H9 (cell line): ENCODE results near the gene LTBP2. TPM values are rescaled to one million over a fixed set of nuclear protein-coding genes. Genes with fewer than 3 reads are reported as not detected.

Source experiments
- DNase-seq: peaks from one replicate; pipeline ENCODE4 v3.0.0-alpha.2; 2017
- H2AFZ ChIP-seq: one replicate; pipeline ENCODE4 v1.6.1; 2013; ENCODE audit warnings: mild to moderate bottlenecking, low read length, control low read depth, moderate library complexity
- H2AK5ac ChIP-seq: 2 replicates; pipeline ENCODE4 v1.6.1; 2013; ENCODE audit warnings: low read length, control low read depth, mixed read lengths; ENCODE audit not compliant: insufficient read length
- H2BK120ac ChIP-seq: one replicate; pipeline ENCODE4 v1.6.1; 2013; ENCODE audit warnings: low read depth, mild to moderate bottlenecking, low read length, control low read depth, inconsistent platforms; ENCODE audit not compliant: poor library complexity, severe bottlenecking
- H2BK12ac ChIP-seq: 2 replicates; pipeline ENCODE4 v1.6.1; 2013; ENCODE audit warnings: low read length, control low read depth, mixed read lengths, low read depth; ENCODE audit not compliant: insufficient read length
- H2BK15ac ChIP-seq: 2 replicates; pipeline ENCODE4 v1.6.1; 2013; ENCODE audit warnings: low read depth, low read length, control low read depth
- H2BK20ac ChIP-seq: one replicate; pipeline ENCODE4 v1.6.1; 2013; ENCODE audit warnings: low read depth, mild to moderate bottlenecking, low read length, control low read depth, inconsistent platforms; ENCODE audit not compliant: poor library complexity, severe bottlenecking
- H2BK5ac ChIP-seq: 2 replicates; pipeline ENCODE4 v1.6.1; 2013; ENCODE audit warnings: low read length, control low read depth, mixed read lengths; ENCODE audit not compliant: insufficient read length
- H3K14ac ChIP-seq: 2 replicates; pipeline ENCODE4 v1.6.1; 2013; ENCODE audit warnings: low read length, control low read depth; ENCODE audit not compliant: insufficient read depth
- H3K18ac ChIP-seq: 2 replicates; pipeline ENCODE4 v1.6.1; 2013; ENCODE audit warnings: low read depth, mild to moderate bottlenecking, mixed read lengths, low read length, control low read depth; ENCODE audit not compliant: insufficient read length
- H3K23ac ChIP-seq: 2 replicates; pipeline ENCODE4 v1.6.1; 2013; ENCODE audit warnings: low read length, control low read depth, mixed read lengths, low read depth; ENCODE audit not compliant: insufficient read length
- H3K23me2 ChIP-seq: 2 replicates; pipeline ENCODE4 v1.6.1; 2013; ENCODE audit warnings: low read depth, mild to moderate bottlenecking, mixed read lengths, low read length, control low read depth; ENCODE audit not compliant: insufficient read length, poor library complexity, severe bottlenecking
- H3K27ac ChIP-seq: 2 replicates; pipeline ENCODE4 v1.5.1; 2013; ENCODE audit warnings: low read length, control low read depth, mixed read lengths, low read depth; ENCODE audit not compliant: insufficient read length
- H3K27me3 ChIP-seq: 2 replicates; pipeline ENCODE4 v1.6.1; 2013; ENCODE audit warnings: low read length, control low read depth, inconsistent platforms; ENCODE audit not compliant: insufficient read depth
- H3K4ac ChIP-seq: 2 replicates; pipeline ENCODE4 v1.6.1; 2013; ENCODE audit warnings: low read depth, mild to moderate bottlenecking, control low read depth, inconsistent platforms, low read length, moderate library complexity
- H3K4me1 ChIP-seq: 2 replicates; pipeline ENCODE4 v1.6.1; 2013; ENCODE audit warnings: low read length, control low read depth, inconsistent platforms; ENCODE audit not compliant: insufficient read depth
- H3K4me2 ChIP-seq: 2 replicates; pipeline ENCODE4 v1.6.1; 2013; ENCODE audit warnings: low read length, control low read depth, mixed read lengths; ENCODE audit not compliant: insufficient read length, insufficient read depth
- H3K56ac ChIP-seq: 2 replicates; pipeline ENCODE4 v1.6.1; 2013; ENCODE audit warnings: low read depth, mild to moderate bottlenecking, mixed read lengths, low read length, control low read depth; ENCODE audit not compliant: insufficient read length
- H3K79me1 ChIP-seq: 2 replicates; pipeline ENCODE4 v1.6.1; 2013; ENCODE audit warnings: low read depth, mild to moderate bottlenecking, moderate library complexity, low read length, control low read depth, inconsistent platforms; ENCODE audit not compliant: insufficient read depth, poor library complexity, severe bottlenecking
- H3K79me2 ChIP-seq: 2 replicates; pipeline ENCODE4 v1.6.1; 2013; ENCODE audit warnings: low read length, control low read depth, inconsistent platforms; ENCODE audit not compliant: insufficient read depth
- H3K9ac ChIP-seq: 2 replicates; pipeline ENCODE4 v1.6.1; 2013; ENCODE audit warnings: low read length, control low read depth, mixed read lengths; ENCODE audit not compliant: insufficient read length; ENCODE audit errors: extremely low read depth
- H3K9me3 ChIP-seq: one replicate; pipeline ENCODE4 v1.6.1; 2013; ENCODE audit warnings: low read depth, low read length, inconsistent platforms; ENCODE audit not compliant: control insufficient read depth
- H3T11ph ChIP-seq: one replicate; pipeline ENCODE4 v1.6.1; 2013; ENCODE audit warnings: mild to moderate bottlenecking, low read length, control low read depth, inconsistent platforms
- H4K20me1 ChIP-seq: one replicate; pipeline ENCODE4 v1.6.1; 2013; ENCODE audit not compliant: control insufficient read depth, insufficient read length, insufficient read depth
- H4K5ac ChIP-seq: 2 replicates; pipeline ENCODE4 v1.6.1; 2013; ENCODE audit warnings: low read depth, mild to moderate bottlenecking, mixed read lengths, low read length, control low read depth; ENCODE audit not compliant: insufficient read length
- H4K8ac ChIP-seq: replicated peaks from 2 replicates; pipeline ENCODE4 v1.6.1; 2013; ENCODE audit warnings: low read length, control low read depth, mixed read lengths, low read depth; ENCODE audit not compliant: insufficient read length
- H4K91ac ChIP-seq: 2 replicates; pipeline ENCODE4 v1.6.1; 2013; ENCODE audit warnings: low read depth, mild to moderate bottlenecking, moderate library complexity, mixed read lengths, low read length, control low read depth; ENCODE audit not compliant: insufficient read length
- H3K27ac Mint-ChIP-seq, 3 experiments: 2 replicates in 2 of 3; 3 replicates in 1 of 3; pipeline ENCODE4 v1.8.0; 2020 to 2021; ENCODE audit warnings: mixed read lengths in 3 of 3, mild to moderate bottlenecking in 1 of 3, moderate library complexity in 1 of 3
- H3K27me3 Mint-ChIP-seq: 2 replicates; pipeline ENCODE4 v1.8.0; 2021; ENCODE audit warnings: low read depth, mild to moderate bottlenecking, moderate library complexity, mixed read lengths
- H3K36me3 Mint-ChIP-seq, 3 experiments: 2 replicates in 2 of 3; 3 replicates in 1 of 3; pipeline ENCODE4 v1.8.0; 2020 to 2021; ENCODE audit warnings: low read depth in 3 of 3, mixed read lengths in 3 of 3; ENCODE audit not compliant: insufficient read depth in 1 of 3
- H3K4me1 Mint-ChIP-seq, 2 experiments: 2 replicates each; pipeline ENCODE4 v1.8.0; 2020; ENCODE audit warnings: mixed read lengths in 2 of 2
- H3K4me3 Mint-ChIP-seq, 2 experiments: 2 replicates in 1 of 2; 3 replicates in 1 of 2; pipeline ENCODE4 v1.8.0; 2020 to 2021; ENCODE audit warnings: mild to moderate bottlenecking in 2 of 2, mixed read lengths in 2 of 2, moderate library complexity in 1 of 2
- H3K9me3 Mint-ChIP-seq, 2 experiments: 2 replicates in 1 of 2; 3 replicates in 1 of 2; pipeline ENCODE4 v1.8.0; 2020; ENCODE audit warnings: mild to moderate bottlenecking in 2 of 2, mixed read lengths in 2 of 2, moderate library complexity in 1 of 2
- CTCF ChIP-seq: fragments of 200-600 bp; sonication (generic); conservative IDR thresholded peaks from 3 replicates; pipeline ENCODE4 v1.8.0; 2021; ENCODE audit warnings: antibody characterized with exemption, mild to moderate bottlenecking
- WGBS: extraction: QIAGEN DNeasy Blood & Tissue Kit; methylation state at CpG from one replicate; pipeline ENCODE4 v1.1.7; 2013; ENCODE audit warnings: missing lambda C conversion rate, low lambda C conversion rate, mixed read lengths; ENCODE audit not compliant: insufficient read length; ENCODE audit errors: extremely low coverage; 5-methylcytosine and 5-hydroxymethylcytosine counted together
- total RNA-seq: library from RNA; stranded (reverse); gene quantifications from 2 replicates; pipeline ENCODE4 v1.2.1, GENCODE V29; 2021

The LTBP2 gene
- total RNA-seq, 1 experiment from 2014 or later = 0.77 TPM

DNA sequence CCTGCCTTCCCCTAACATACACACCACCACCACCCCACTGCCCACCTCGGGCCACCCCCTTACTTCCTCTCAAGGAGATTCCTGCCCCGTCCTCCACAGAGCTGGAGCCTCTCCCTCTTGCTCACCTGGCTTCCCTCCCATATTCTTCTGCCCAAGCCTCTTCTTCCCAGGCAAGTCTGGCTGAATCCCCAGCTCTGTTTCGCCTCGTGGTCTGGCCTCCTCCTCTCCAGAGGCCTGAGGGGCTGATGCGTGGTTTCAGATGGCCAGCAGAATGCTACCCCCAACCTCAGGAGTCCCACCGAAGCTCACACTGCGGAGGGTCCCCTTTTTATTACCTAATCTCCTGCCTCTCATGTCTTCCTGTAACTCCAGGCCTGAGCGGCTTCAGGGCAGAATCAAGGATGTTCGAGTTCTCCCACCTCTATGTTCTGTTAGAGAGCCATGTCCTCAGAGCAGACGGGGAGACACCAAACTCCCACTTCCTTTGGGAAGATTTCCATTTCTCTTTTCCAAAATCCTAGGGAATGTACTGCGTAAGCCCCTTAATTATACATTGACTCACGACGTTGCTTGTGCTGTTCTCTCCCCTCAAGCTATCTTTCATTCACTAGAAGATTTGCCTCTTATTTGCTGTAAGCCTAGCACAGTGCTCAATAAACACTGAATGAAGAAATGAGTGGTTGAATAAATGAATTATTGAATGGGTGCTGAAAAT lies 33.9 kb upstream of the LTBP2 start:
- H2BK5ac ChIP-seq = no peak overlapping the region
- Mint-ChIP-seq H3K4me1 (peaks cover 12 to 16% of the 10 kb centered on the region in 2 experiments), H3K9me3 (no peaks in the 10 kb centered on the region), H3K36me3 (peaks cover 0 to 1% (median 0%) of the 10 kb centered on the region in 3 experiments; a peak in 1 of 7 replicates), H3K27me3 (peaks cover 4% of the 10 kb centered on the region), H3K27ac (peak overlapping the region in 1 of 3 experiments; percentile 36; a peak in 2 of 7 replicates), H3K4me3 (no peak overlapping the region)
- H3K23ac ChIP-seq = no peak overlapping the region
- H3K9ac ChIP-seq = no peak overlapping the region
- H3K27me3 ChIP-seq = no peaks in the 10 kb centered on the region
- H2BK12ac ChIP-seq = no peak overlapping the region
- H3K79me1 ChIP-seq = no peaks in the 10 kb centered on the region
- no peaks in the 10 kb centered on the region for H3K23me2 ChIP-seq
- H3K14ac ChIP-seq = no peak overlapping the region
- H4K91ac ChIP-seq = no peak overlapping the region
- H3K9me3 ChIP-seq = no peaks in the 10 kb centered on the region
- H3K18ac ChIP-seq = no peak overlapping the region
- H3T11ph ChIP-seq = no peak overlapping the region
- H4K8ac ChIP-seq = no peak overlapping the region
- H3K56ac ChIP-seq = no peak overlapping the region
- H3K79me2 ChIP-seq = no peaks in the 10 kb centered on the region
- peaks cover 2% of the 10 kb centered on the region for H4K20me1 ChIP-seq
- no peak overlapping the region for H3K4ac ChIP-seq
- H2AFZ ChIP-seq = no peak overlapping the region
- DNase-seq = no peak
- no peak overlapping the region for H3K27ac ChIP-seq
- no peaks in the 10 kb centered on the region for H3K4me1 ChIP-seq
- H3K4me2 ChIP-seq = no peak overlapping the region
- no peak overlapping the region for H2AK5ac ChIP-seq
- H2BK20ac ChIP-seq = no peak overlapping the region
- TF ChIP-seq CTCF = no peak
- H4K5ac ChIP-seq = no peak overlapping the region
- no peak overlapping the region for H2BK15ac ChIP-seq
- no peak overlapping the region for H2BK120ac ChIP-seq
- WGBS = no CpG with 5 or more reads among the region's 13 CpGs
